ENCODE data around the gene WDR26. TPM values are rescaled to one million over a fixed set of nuclear protein-coding genes. Genes with fewer than 3 reads are reported as not detected.

The WDR26 gene
- 28.6 and 37.2 TPM in 2 replicates for total RNA-seq

DNA sequence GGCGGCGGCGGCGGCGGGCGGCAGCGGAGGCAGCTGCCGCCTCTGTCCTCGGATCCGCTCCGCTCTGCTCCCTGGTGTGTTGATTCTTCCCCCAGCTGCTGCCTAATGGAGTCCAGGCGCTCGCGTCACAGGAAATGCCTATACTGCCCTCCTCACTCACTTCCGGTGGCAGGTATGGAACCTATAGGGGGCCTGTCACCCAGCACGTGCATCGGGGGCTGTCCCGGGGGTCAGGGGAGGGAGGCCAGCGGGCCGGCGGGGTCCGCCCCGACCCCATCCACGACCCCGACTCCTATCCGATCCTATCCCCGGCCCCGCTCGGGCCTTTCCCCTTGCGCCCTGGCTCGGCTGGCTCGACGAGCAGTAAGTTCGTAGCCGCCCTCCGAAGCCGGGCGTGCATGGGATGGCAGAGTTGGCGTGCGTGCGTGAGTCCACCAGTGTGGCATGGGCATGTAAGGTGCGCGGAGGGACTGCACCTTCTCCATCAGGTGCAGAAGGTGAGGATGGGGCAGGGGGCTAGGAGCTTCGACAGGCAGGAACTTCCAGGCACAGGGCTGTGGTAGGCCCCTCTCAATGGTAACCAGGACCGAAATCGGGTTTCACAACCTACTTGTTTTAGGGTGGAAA is at the start of gene WDR26:
WDR26 (minus strand) TSS at position 107 of the 627 bp plus-strand sequence.

DNA sequence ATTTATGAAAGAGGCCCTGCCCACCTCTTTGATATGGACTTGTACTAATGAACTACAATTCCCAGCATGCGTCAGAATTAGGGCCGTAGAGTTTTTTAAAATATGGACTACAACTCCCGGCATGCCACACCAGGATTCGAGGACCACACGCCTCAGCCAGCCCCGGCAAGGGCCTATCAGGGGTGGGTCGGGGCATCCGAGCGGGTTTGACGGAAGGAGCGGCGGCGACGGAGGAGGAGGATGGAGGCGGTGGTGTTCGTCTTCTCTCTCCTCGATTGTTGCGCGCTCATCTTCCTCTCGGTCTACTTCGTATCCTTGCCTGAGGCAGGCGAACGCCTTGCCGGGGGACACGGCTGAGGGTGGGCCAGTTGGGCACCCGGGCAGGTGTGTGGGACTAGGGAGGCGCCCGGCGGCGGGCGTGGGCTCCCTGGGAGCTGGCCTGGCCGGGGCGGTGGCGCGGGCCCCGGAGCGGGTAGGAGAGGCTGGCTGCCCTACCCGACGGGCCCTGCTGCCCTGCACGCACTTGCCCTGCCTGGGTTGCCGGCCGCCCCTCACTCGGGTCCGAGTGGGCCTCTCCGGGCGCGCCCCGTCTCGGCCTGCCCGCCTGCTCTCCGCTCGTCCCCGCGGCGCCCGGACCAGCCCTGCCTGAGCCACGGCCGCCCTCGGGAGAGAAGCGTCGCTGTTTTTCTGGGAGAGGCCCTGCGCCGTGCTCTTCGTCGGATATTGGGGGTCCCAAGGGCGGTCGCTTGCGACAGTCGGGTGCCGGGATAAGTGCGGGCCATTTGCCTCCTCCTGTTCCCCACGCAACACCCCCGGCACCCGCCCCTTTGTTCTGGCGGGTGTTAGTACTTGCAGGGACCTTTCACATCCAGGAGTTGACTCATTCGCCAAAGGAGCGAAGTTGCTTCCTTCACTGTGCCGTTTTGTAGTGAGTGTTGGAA is 77.6 kb downstream of the WDR26 start, which contains the start of gene CNIH4:
CNIH4 (plus strand) TSS at position 195 of the 941 bp plus-strand sequence; CDS start at position 241, 46 bp downstream.

Other genes starting within 250 kb of the WDR26 start
- 9.6 and 15.4 TPM in 2 replicates for gene NVL, start 104.6 kb downstream of the WDR26 start, total RNA-seq
- gene CNIH4, start 77.9 kb downstream of the WDR26 start, total RNA-seq, result 83.4 and 88.6 TPM in 2 replicates
- 0.09 and 0.14 TPM in 2 replicates for gene CNIH3, start 181.5 kb upstream of the WDR26 start, total RNA-seq

Data from airway epithelial cell (primary cell).